HL-60 (cell line): ENCODE measurements around the gene SCN3B.

Experiments
- DNase-seq, 2 experiments: peaks; one replicate each; pipeline ENCODE4 v3.0.0-alpha.2; 2010 to 2020; ENCODE audit warnings: low read depth in 1 of 2, low spot score in 1 of 2
- H3K27ac ChIP-seq: fragments of 250-450 bp; sonication (Bioruptor Pico); replicated peaks from 2 replicates; pipeline ENCODE4 v1.5.1; 2020; ENCODE audit warnings: mild to moderate bottlenecking, moderate library complexity
- H3K27me3 ChIP-seq: fragments of 250-450 bp; sonication (Bioruptor Pico); 2 replicates; pipeline ENCODE4 v1.5.1; 2021; ENCODE audit warnings: mild to moderate bottlenecking, moderate library complexity; ENCODE audit not compliant: insufficient read depth, poor library complexity, severe bottlenecking
- H3K4me3 ChIP-seq: replicated peaks from 2 replicates; pipeline ENCODE4 v1.5.1; 2011; ENCODE audit warnings: mild to moderate bottlenecking, control low read depth, low read length; ENCODE audit not compliant: insufficient read depth
- CTCF ChIP-seq: IDR thresholded peaks from one replicate; pipeline ENCODE4 v1.5.1; 2011; ENCODE audit warnings: low read length, control low read depth, inconsistent platforms; ENCODE audit not compliant: insufficient read depth
- GABPA ChIP-seq: IDR thresholded peaks from 2 replicates; pipeline ENCODE4 v1.6.1; 2012; ENCODE audit warnings: low read depth
- POLR2AphosphoS5 ChIP-seq: IDR thresholded peaks from 2 replicates; pipeline ENCODE4 v1.6.1; 2012; ENCODE audit warnings: low read depth
- SPI1 ChIP-seq: IDR thresholded peaks from 2 replicates; pipeline ENCODE4 v1.6.1; 2012; ENCODE audit warnings: low read depth, mild to moderate bottlenecking, borderline replicate concordance
- TF ChIP-seq, protein P1 (sequence below): IDR thresholded peaks from 2 replicates; pipeline ENCODE4 v1.6.1; 2012; ENCODE audit warnings: low read depth; ENCODE audit not compliant: insufficient replicate concordance

The SCN3B gene

DNA sequence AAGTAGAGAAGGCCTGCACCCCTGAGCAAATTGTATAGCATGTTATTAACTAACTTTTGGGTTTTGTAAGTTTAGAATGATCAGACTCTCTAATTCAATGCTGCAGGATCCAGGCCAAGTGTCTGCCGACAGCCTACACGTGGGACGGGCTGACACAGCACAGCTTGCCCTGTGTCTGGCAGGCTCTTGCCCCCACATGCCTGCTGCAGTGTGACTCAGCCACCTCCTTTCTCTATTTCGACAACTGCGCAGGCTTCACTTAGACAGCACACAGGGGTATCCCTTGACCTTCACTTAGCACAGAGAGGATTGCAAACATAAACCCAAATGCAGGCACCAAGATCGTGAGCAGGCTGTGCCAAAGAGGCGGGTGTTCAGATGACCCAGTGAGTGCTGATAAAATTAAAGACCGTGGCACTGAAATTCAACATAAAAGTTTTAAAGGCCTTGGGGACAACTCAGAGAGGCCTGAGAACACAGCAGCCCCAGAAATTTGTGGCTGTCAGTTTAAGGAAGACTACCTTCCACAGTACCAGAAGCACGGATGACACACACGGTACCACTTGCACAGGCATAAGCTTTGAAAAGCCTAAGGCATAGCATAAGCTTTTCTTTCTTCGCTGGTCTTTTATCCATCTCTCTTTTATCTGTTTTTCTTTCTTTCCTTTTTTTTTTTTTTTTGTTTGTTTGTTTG, 37.8 kb downstream of the SCN3B start:
- no peak for DNase-seq

GRCh38 chr11:123611698-123612097, 42.7 kb downstream of the SCN3B start:
- H3K4me3 ChIP-seq, result no peak overlapping the region
- no peak for TF ChIP-seq SPI1
- TF ChIP-seq, protein P1, sequence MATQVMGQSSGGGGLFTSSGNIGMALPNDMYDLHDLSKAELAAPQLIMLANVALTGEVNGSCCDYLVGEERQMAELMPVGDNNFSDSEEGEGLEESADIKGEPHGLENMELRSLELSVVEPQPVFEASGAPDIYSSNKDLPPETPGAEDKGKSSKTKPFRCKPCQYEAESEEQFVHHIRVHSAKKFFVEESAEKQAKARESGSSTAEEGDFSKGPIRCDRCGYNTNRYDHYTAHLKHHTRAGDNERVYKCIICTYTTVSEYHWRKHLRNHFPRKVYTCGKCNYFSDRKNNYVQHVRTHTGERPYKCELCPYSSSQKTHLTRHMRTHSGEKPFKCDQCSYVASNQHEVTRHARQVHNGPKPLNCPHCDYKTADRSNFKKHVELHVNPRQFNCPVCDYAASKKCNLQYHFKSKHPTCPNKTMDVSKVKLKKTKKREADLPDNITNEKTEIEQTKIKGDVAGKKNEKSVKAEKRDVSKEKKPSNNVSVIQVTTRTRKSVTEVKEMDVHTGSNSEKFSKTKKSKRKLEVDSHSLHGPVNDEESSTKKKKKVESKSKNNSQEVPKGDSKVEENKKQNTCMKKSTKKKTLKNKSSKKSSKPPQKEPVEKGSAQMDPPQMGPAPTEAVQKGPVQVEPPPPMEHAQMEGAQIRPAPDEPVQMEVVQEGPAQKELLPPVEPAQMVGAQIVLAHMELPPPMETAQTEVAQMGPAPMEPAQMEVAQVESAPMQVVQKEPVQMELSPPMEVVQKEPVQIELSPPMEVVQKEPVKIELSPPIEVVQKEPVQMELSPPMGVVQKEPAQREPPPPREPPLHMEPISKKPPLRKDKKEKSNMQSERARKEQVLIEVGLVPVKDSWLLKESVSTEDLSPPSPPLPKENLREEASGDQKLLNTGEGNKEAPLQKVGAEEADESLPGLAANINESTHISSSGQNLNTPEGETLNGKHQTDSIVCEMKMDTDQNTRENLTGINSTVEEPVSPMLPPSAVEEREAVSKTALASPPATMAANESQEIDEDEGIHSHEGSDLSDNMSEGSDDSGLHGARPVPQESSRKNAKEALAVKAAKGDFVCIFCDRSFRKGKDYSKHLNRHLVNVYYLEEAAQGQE, result no peak
- TF ChIP-seq CTCF, result no peak
- TF ChIP-seq GABPA, result no peak
- TF ChIP-seq POLR2AphosphoS5, result no peak
- no peak overlapping the region for H3K27ac ChIP-seq
- no peak for DNase-seq
- H3K27me3 ChIP-seq, result no peaks in the 10 kb centered on the region

More for the DNA sequence above, 37.8 kb downstream of the SCN3B start:
- Histone ChIP-seq H3K27me3 (no peaks in the 10 kb centered on the region), H3K27ac (no peak overlapping the region), H3K4me3 (no peak overlapping the region)
- TF ChIP-seq SPI1 (no peak), GABPA (no peak), POLR2AphosphoS5 (no peak), CTCF (no peak)
- TF ChIP-seq, protein P1, result no peak

- DNase-seq, result no peak
- Histone ChIP-seq H3K27ac (no peak overlapping the region), H3K27me3 (no peaks in the 10 kb centered on the region), H3K4me3 (no peak overlapping the region)
- TF ChIP-seq POLR2AphosphoS5 (no peak), SPI1 (no peak)
- TF ChIP-seq, protein P1, result no peak
Measured at GRCh38 chr11:123608945-123609344, 45.5 kb downstream of the SCN3B start.
